AG08396 (cell line): ENCODE results near the gene SLAMF8.

Experiments
- DNase-seq: peaks from one replicate; pipeline ENCODE4 v3.0.0; 2012; ENCODE audit warnings: low spot score, mixed read lengths

Gene SLAMF8

GRCh38 chr1:159826441-159827101, at the start of gene SLAMF8:
Gene SLAMF8 (plus strand): TSS chr1:159826873. CDS start chr1:159826899, 26 bp downstream.
- no peak for DNase-seq

- no peak for DNase-seq
Measured at GRCh38 chr1:159778266-159778665, 48.4 kb upstream of the SLAMF8 start.

GRCh38 chr1:159779403-159779851, 47.2 kb upstream of the SLAMF8 start:
- DNase-seq: no peak

- peak; percentile 99 for DNase-seq
Measured at GRCh38 chr1:159780583-159781582, 45.8 kb upstream of the SLAMF8 start, which contains the start of gene DUSP23. Gene DUSP23 (plus strand): TSS chr1:159780962. CDS start chr1:159781101, 139 bp downstream.

- DNase-seq: no peak
Measured at GRCh38 chr1:159781992-159782391, 44.7 kb upstream of the SLAMF8 start.

- DNase-seq: no peak
Measured at GRCh38 chr1:159783724-159784123, 42.9 kb upstream of the SLAMF8 start.

- DNase-seq: no peak
Measured at GRCh38 chr1:159786465-159786864, 40.2 kb upstream of the SLAMF8 start.

GRCh38 chr1:159786966-159787365, 39.7 kb upstream of the SLAMF8 start:
- DNase-seq: peak; percentile 36

- peak; percentile 39 for DNase-seq
Measured at GRCh38 chr1:159790237-159790917, 36.3 kb upstream of the SLAMF8 start.

- no peak for DNase-seq
Measured at GRCh38 chr1:159791031-159791430, 35.6 kb upstream of the SLAMF8 start.

GRCh38 chr1:159791461-159791860, 35.2 kb upstream of the SLAMF8 start:
- no peak for DNase-seq

- no peak for DNase-seq
Measured at GRCh38 chr1:159795534-159795933, 31.1 kb upstream of the SLAMF8 start.

- peak; percentile 81 for DNase-seq
Measured at GRCh38 chr1:159798893-159799292, 27.8 kb upstream of the SLAMF8 start.

- no peak for DNase-seq
Measured at GRCh38 chr1:159799446-159799985, 27.2 kb upstream of the SLAMF8 start.

- no peak for DNase-seq
Measured at GRCh38 chr1:159800177-159800930, 26.3 kb upstream of the SLAMF8 start.

GRCh38 chr1:159802111-159802510, 24.6 kb upstream of the SLAMF8 start, which contains the start of gene FCRL6:
Gene FCRL6 (plus strand): TSS chr1:159802360. CDS start chr1:159802425, 65 bp downstream.
- no peak for DNase-seq

- no peak for DNase-seq
Measured at GRCh38 chr1:159803956-159804689, 22.6 kb upstream of the SLAMF8 start.

GRCh38 chr1:159804924-159805323, 21.7 kb upstream of the SLAMF8 start:
- DNase-seq: no peak

- no peak for DNase-seq
Measured at GRCh38 chr1:159815926-159816325, 10.7 kb upstream of the SLAMF8 start.

GRCh38 chr1:159817276-159818041, 9.2 kb upstream of the SLAMF8 start:
- no peak for DNase-seq
